Spleen (tissue), 11 donors: ENCODE data around the gene SOX5. TPM values are rescaled to one million over a fixed set of nuclear protein-coding genes. Genes with fewer than 3 reads are reported as not detected.
A peak's percentile ranks its signal among the peaks of the same experiment; 100 is the strongest.

Experiments
- DNase-seq: peaks from one replicate; pipeline ENCODE4 v3.0.0-alpha.2; 2020
- H3K27ac ChIP-seq, 8 donors: fragments of 200-600 bp; sonication (generic) in 7 of 8; 1 replicate in 4 of 8; 2 replicates in 4 of 8; pipeline versions ENCODE4 v1.5.0 to v1.8.0; 2016 to 2021; ENCODE audit warnings: inconsistent platforms in 4 of 8, mild to moderate bottlenecking in 4 of 8, moderate library complexity in 1 of 8
- H3K27me3 ChIP-seq, 7 donors: fragments of 200-600 bp; sonication (generic) in 6 of 7; replicated peaks in 1 of 7; 1 replicate in 4 of 7; 2 replicates in 3 of 7; pipeline versions ENCODE4 v1.5.0 to v1.8.0; 2016 to 2021; ENCODE audit warnings: inconsistent platforms in 3 of 7, mild to moderate bottlenecking in 1 of 7
- H3K36me3 ChIP-seq, 6 donors: fragments of 200-600 bp; sonication (generic) in 5 of 6; 1 replicate in 4 of 6; 2 replicates in 2 of 6; pipeline versions ENCODE4 v1.5.0 to v1.8.0; 2016 to 2021; ENCODE audit warnings: inconsistent platforms in 2 of 6
- H3K4me1 ChIP-seq, 6 donors: fragments of 200-600 bp; sonication (generic) in 5 of 6; 1 replicate in 3 of 6; 2 replicates in 3 of 6; pipeline versions ENCODE4 v1.5.0 to v1.8.0; 2016 to 2021; ENCODE audit warnings: inconsistent platforms in 3 of 6
- H3K4me3 ChIP-seq, 8 donors: fragments of 200-600 bp; sonication (generic) in 7 of 8; 1 replicate in 4 of 8; 2 replicates in 4 of 8; pipeline versions ENCODE4 v1.5.0 to v1.8.0; 2016 to 2021; ENCODE audit warnings: inconsistent platforms in 4 of 8, mild to moderate bottlenecking in 4 of 8, moderate library complexity in 2 of 8
- H3K9me3 ChIP-seq, 8 donors: fragments of 200-600 bp; sonication (generic) in 7 of 8; 1 replicate in 4 of 8; 2 replicates in 4 of 8; pipeline versions ENCODE4 v1.5.0 to v1.8.0; 2016 to 2021; ENCODE audit warnings: inconsistent platforms in 4 of 8
- CTCF ChIP-seq, 11 experiments: fragments of 200-600 bp in 7 of 11; fragments of 450-650 bp in 4 of 11; sonication (generic) in 4 of 11; IDR thresholded peaks in 8 of 11; conservative IDR thresholded peaks in 3 of 11; 1 replicate in 7 of 11; 2 replicates in 4 of 11; pipeline versions ENCODE4 v1.4.0 to v1.8.0; 2016 to 2021; ENCODE audit warnings: antibody characterized with exemption in 11 of 11, inconsistent platforms in 4 of 11, mild to moderate bottlenecking in 1 of 11
- POLR2A ChIP-seq, 3 donors: fragments of 450-650 bp; IDR thresholded peaks; one replicate each; pipeline ENCODE4 v1.5.1; 2017; ENCODE audit warnings: antibody characterized with exemption in 3 of 3, mild to moderate bottlenecking in 1 of 3
- POLR2AphosphoS5 ChIP-seq, 3 donors: sonication (generic); formaldehyde crosslinking; IDR thresholded peaks; one replicate each; pipeline ENCODE4 v1.5.1; 2017; ENCODE audit warnings: antibody characterized with exemption in 3 of 3
- WGBS, 5 donors: extraction: QIAGEN DNeasy Blood & Tissue Kit in 3 of 5; methylation state at CpG; one replicate each; pipeline versions ENCODE4 v1.1.5 to v1.1.7; 2013 to 2018; 5-methylcytosine and 5-hydroxymethylcytosine counted together
- intact Hi-C: fragments of 100-400 bp; cut with DNase I; formaldehyde crosslinking; loops from one replicate; pipeline ENCODE4 v1.15.0; 2023; ENCODE audit warnings: low total_unique reads
- polyA plus RNA-seq, 3 donors: library from polyadenylated mRNA; stranded (reverse); fragments of 200-250 nt; gene quantifications; one replicate each; pipeline ENCODE4 v1.2.1, GENCODE V29; 2013
- total RNA-seq, 7 donors: library from RNA; depleted of rRNA in 3 of 7; stranded (reverse); fragments of >200 nt in 3 of 7; fragmentation: NEBNext Ultra II Directional in 4 of 7; extraction: Animal tissue kit (Norgen Biotek cat#: 25700) in 4 of 7; gene quantifications; one replicate each; pipeline versions ENCODE4 v1.1.0 to v1.2.1, GENCODE V29; 2016 to 2021
- donor health status: healthy with polysubstance abuse.
- donor health status: DM: no; HTN: no; CAD: no; lungs with moderate emphysema.
- donor health status: DM: no; HTN: no; CAD: no.
- donor health status: Bipolar disorder and iron deficiency.
- donor health status: healthy.
- donor health status: DM: no; HTN: no; CAD: no.
- donor health status: DM: yes; HTN: yes; CAD: no.

SOX5 gene
- total and polyA plus RNA-seq, 10 donors: 0.20 to 21.3 (median 8.7) TPM

- TF ChIP-seq CTCF (IDR thresholded peaks at IDR 0.05 in 8 of 11, conservative IDR thresholded peaks at IDR 0.05 in 3 of 11) (no peak), POLR2AphosphoS5 (IDR thresholded peaks at IDR 0.05) (no peak), POLR2A (IDR thresholded peaks at IDR 0.05) (no peak)
- 90 to 94% (median 91%) methylated on average over 2 of the region's 2 CpGs for WGBS, 5 donors
Measured at GRCh38 chr12:23569356-23569755, 380.1 kb downstream of the SOX5 start.

GRCh38 chr12:23566133-23566532, 383.3 kb downstream of the SOX5 start:
- H3K36me3 ChIP-seq: no peaks in the 10 kb centered on the region
- TF ChIP-seq POLR2AphosphoS5 (IDR thresholded peaks at IDR 0.05) (no peak), POLR2A (IDR thresholded peaks at IDR 0.05) (no peak), CTCF (IDR thresholded peaks at IDR 0.05 in 8 of 11, conservative IDR thresholded peaks at IDR 0.05 in 3 of 11) (no peak)
- H3K9me3 ChIP-seq: no peaks in the 10 kb centered on the region
- 40 to 46% (median 45%) methylated on average over 2 of the region's 2 CpGs for WGBS, 5 donors
- no peak overlapping the region for H3K4me3 ChIP-seq
- no peak for DNase-seq
- no peaks in the 10 kb centered on the region for H3K4me1 ChIP-seq
- H3K27me3 ChIP-seq: no peaks in the 10 kb centered on the region
- intact Hi-C loops: no loop called here
- H3K27ac ChIP-seq: no peak overlapping the region

More at GRCh38 chr12:23569356-23569755, 380.1 kb downstream of the SOX5 start:
- Histone ChIP-seq H3K9me3 (no peaks in the 10 kb centered on the region), H3K4me1 (no peaks in the 10 kb centered on the region), H3K36me3 (no peaks in the 10 kb centered on the region), H3K27ac (no peak overlapping the region), H3K4me3 (no peak overlapping the region), H3K27me3 (no peaks in the 10 kb centered on the region)
- intact Hi-C loops: no loop called here
- no peak for DNase-seq

GRCh38 chr12:23564451-23565152, 384.9 kb downstream of the SOX5 start:
- H3K9me3 ChIP-seq: no peaks in the 10 kb centered on the region
- H3K27ac ChIP-seq: peak overlapping the region in 3 of 8 donors; percentile 9 to 36 (median 14)
- TF ChIP-seq POLR2AphosphoS5 (IDR thresholded peaks at IDR 0.05): no peak
- TF ChIP-seq POLR2A (IDR thresholded peaks at IDR 0.05): no peak
- TF ChIP-seq CTCF (IDR thresholded peaks at IDR 0.05 in 8 of 11, conservative IDR thresholded peaks at IDR 0.05 in 3 of 11): no peak

GRCh38 chr12:23561364-23562345, 387.8 kb downstream of the SOX5 start:
- no peak for DNase-seq
- H3K27me3 ChIP-seq: no peaks in the 10 kb centered on the region
- no peak overlapping the region for H3K4me3 ChIP-seq
- H3K9me3 ChIP-seq: no peaks in the 10 kb centered on the region
- intact Hi-C loops: no loop called here
- H3K4me1 ChIP-seq: no peaks in the 10 kb centered on the region
- 86 to 93% (median 89%) methylated on average over 12 of the region's 12 CpGs for WGBS, 5 donors
- TF ChIP-seq POLR2A (IDR thresholded peaks at IDR 0.05) (no peak), POLR2AphosphoS5 (IDR thresholded peaks at IDR 0.05) (no peak), CTCF (IDR thresholded peaks at IDR 0.05 in 8 of 11, conservative IDR thresholded peaks at IDR 0.05 in 3 of 11) (no peak)
- no peak overlapping the region for H3K27ac ChIP-seq
- H3K36me3 ChIP-seq: no peaks in the 10 kb centered on the region

More at GRCh38 chr12:23564451-23565152, 384.9 kb downstream of the SOX5 start:
- 67 to 80% (median 72%) methylated on average over 8 of the region's 8 CpGs for WGBS, 5 donors
- no peak for DNase-seq
- no peaks in the 10 kb centered on the region for H3K36me3 ChIP-seq
- no peaks in the 10 kb centered on the region for H3K27me3 ChIP-seq
- no peaks in the 10 kb centered on the region for H3K4me1 ChIP-seq
- no peak overlapping the region for H3K4me3 ChIP-seq
- intact Hi-C loops: no loop called here
